Measurements from ENCODE around the gene RNF224. TPM values are rescaled to one million over a fixed set of nuclear protein-coding genes. Genes with fewer than 3 reads are reported as not detected.
A peak's percentile ranks its signal among the peaks of the same experiment; 100 is the strongest.

RNF224 gene
- total and polyA plus RNA-seq, 4 experiments from 2014 or later: not detected

DNA sequence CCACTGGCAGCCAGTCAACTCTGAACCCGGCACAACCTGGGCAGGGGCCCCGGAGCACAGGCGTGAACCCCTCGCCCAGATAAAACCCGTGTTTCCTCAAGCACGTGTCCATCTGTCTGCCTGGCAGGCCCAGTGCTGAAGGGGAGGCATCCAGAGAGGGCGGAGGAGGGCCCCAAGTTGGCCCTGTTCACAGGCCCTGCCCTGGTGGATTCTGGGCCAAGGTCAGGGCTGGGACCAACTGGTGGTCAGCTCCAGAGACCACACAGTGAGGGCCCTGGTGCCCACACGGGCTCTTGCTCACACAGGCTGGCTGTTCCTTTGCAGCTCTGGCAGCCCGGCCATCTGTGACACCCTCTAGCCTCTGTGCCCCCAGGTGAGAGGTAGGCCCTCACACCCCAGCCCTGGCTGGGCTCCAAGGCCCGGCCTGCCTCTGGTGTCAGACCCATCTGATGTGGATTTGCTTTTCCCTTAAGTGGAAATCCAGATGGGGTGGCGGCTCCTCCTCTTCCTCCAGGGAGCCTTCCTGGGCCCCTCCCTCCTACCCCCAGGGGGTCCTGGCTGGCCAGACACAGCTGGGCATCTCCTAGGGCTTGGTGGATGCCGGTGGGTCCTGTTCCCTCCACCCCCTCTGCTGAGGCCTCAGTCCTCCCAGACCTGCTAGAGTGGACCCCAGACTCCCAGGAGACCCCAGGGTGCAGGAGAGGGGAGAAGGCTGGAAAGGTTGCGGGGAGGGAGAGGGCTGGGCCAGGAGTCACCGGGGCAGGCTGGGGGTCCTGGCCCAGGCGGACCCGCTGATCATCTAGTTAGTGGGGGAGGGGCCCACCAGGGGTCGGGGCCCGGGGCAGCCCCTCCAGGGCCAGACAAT lies 23.3 kb downstream of the RNF224 start:
- peak in 1 of 5 donors; percentile 12 for DNase-seq
- no peak overlapping the region for H3K27ac Mint-ChIP-seq
- Histone ChIP-seq H3K27me3 (ENCODE audit: insufficient read depth, low read length) (no peaks in the 10 kb centered on the region), H3K27ac (ENCODE audit: low read depth, low read length) (no peak overlapping the region), H3K9me3 (ENCODE audit: control insufficient read depth in 1 of 2, low read length in 2 of 2) (no peaks in the 10 kb centered on the region), H3K4me1 (ENCODE audit: insufficient read depth, low read length) (peaks cover 9% of the 10 kb centered on the region), H3K36me3 (ENCODE audit: insufficient read depth, low read length) (no peaks in the 10 kb centered on the region), H3K4me3 (ENCODE audit: low read length in 2 of 2) (no peak overlapping the region)
- intact Hi-C loops (cut with micrococcal nuclease): no loop called here
- no peaks in the 10 kb centered on the region for H3K27me3 Mint-ChIP-seq
- POLR2A ChIA-PET (ENCODE audit: partially characterized antibody): interaction anchor here (10.6 kb wide), 1 partner anchor 9 kb away, joined by 260 read pairs; the partner anchor contains the start of gene TUBB4B
- H3K9me3 Mint-ChIP-seq: peaks cover 0 to 3% (median 0%) of the 10 kb centered on the region in 8 donors
- no peak overlapping the region for H3K4me3 Mint-ChIP-seq
- H3K4me1 Mint-ChIP-seq: peaks cover under 1 to 6% (median 2%) of the 10 kb centered on the region in 4 donors
- CTCF ChIA-PET (ENCODE audit: partially characterized antibody): no interaction called here
- peaks cover 0 to under 1% of the 10 kb centered on the region in 2 donors for H3K36me3 Mint-ChIP-seq

DNA sequence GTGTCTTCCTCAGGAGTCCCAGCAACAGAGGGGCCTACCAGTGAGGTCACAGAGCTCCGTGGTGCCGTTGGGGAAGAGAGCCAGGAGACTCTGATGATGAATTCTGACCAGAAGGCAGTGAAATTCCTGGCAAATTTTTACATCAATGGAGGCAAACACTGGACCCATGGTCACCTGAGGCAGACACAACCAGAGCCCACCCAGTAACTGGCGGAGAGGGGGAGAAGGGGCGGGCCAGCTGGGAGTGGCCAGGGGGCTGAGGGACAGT lies 23.8 kb downstream of the RNF224 start, which contains the start of gene STPG3:
Gene STPG3, plus strand, starts transcription at position 93 of the 268 bp plus-strand sequence. Its CDS starts 1 bp downstream, at position 94.
- peaks cover 0 to 3% of the 10 kb centered on the region in 2 donors for H3K36me3 Mint-ChIP-seq
- Histone ChIP-seq H3K36me3 (ENCODE audit: insufficient read depth, low read length) (no peaks in the 10 kb centered on the region), H3K27me3 (ENCODE audit: insufficient read depth, low read length) (no peaks in the 10 kb centered on the region), H3K27ac (ENCODE audit: low read depth, low read length) (no peak within 1 kb of the TSS), H3K9me3 (ENCODE audit: control insufficient read depth in 1 of 2, low read length in 2 of 2) (no peaks in the 10 kb centered on the region), H3K4me3 (ENCODE audit: low read length in 2 of 2) (no peak within 1 kb of the TSS), H3K4me1 (ENCODE audit: insufficient read depth, low read length) (peaks cover 15% of the 10 kb centered on the region)
- no peaks in the 10 kb centered on the region for H3K27me3 Mint-ChIP-seq
- intact Hi-C loops (cut with micrococcal nuclease): no loop called here
- no peak within 1 kb of the TSS for H3K4me3 Mint-ChIP-seq
- no peak within 1 kb of the TSS for H3K27ac Mint-ChIP-seq
- no peak for DNase-seq
- peaks cover 0 to 3% (median 0%) of the 10 kb centered on the region in 8 donors for H3K9me3 Mint-ChIP-seq
- H3K4me1 Mint-ChIP-seq: peaks cover 2 to 11% (median 5%) of the 10 kb centered on the region in 4 donors
- ChIA-PET CTCF (ENCODE audit: partially characterized antibody) (no interaction called here), POLR2A (ENCODE audit: partially characterized antibody) (interaction anchor here (10.6 kb wide), 1 partner anchor 10 kb away, joined by 260 read pairs; the partner anchor contains the start of gene TUBB4B)

DNA sequence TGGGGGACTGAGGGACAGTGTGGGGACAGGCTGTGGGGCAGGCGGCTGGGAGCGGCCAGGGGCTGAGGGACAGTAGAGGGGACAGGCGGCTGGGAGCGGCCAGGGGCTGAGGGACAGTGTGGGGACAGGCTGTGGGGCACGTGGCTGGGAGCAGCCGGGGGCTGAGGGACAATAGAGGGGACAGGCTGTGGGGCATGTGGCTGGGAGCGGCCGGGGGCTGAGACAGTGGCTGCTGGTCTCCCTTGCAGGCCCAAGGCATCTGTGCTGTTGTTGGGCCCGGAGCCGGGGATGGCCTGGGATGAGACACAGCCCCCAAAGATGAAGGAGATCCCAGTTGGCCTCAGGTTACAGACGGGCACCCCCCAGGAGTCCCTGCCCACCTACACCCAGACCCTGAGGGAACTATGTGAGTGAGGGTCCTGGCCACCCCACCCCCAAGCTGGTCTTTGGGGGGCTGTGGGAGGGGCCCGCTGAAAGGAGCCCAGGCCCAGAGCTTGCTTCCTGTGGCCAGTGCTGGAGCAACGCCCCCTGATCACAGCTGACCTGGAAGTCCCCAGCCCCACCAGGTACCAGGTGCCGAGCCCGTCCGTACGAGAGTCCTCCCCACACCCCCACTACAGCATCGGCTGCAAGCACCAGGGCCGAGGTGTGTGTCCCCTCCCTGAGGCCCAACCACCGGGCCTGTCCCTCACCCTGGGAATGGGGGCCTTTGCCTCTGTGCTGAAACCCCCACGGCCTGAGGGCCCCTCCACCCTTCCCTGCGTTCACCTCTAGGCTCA lies 24.4 kb downstream of the RNF224 start:
- Mint-ChIP-seq H3K9me3 (peaks cover 0 to 3% (median 0%) of the 10 kb centered on the region in 8 donors), H3K27ac (no peak overlapping the region)
- intact Hi-C loops (cut with micrococcal nuclease): no loop called here

DNA sequence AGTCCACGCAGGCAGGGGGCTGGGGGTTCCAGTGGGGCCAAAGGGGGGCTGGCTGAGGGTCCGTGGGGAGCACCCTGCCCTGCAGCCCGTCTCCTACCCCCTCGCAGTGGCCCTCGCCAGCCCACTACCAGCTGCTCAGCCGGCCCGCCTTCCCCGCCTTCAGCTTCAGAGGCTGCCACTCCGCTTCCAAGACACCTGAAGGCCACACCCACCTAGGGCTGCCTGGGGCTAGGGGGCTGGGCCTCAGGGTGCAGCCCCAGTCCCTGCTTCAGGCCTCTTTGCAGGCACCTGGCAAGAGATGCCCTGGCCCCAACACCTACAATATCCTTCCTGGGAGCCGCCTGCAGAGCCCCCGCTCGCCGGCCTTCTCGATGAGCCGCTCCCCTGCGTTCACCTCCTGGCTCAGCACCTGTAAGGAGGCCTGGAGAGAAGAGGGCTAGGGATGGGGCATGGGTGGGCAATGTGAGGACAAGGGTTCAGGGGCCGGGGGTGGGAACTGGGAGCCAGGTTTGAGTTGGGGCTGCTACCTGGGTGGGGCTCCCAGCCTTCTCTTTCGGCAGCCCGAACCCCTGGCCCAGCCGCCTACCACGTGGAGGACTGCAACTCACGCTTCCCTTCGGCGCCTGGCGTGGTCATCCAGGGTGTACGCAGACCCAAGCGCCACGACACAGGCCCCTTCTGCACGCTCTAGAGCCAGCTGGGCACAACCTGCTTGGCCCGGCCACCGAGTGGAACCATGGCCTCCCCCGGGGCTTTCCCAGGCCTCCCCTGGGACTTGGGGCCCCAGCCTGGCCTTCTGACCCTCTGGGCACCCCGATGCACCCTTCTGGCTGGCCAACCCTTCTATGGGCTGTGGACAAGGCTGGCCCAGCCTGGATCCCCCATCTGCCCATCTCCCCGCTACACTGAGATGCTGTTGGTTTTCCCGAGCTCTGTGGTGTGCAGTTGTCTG lies 25.5 kb downstream of the RNF224 start:
- H3K9me3 ChIP-seq (ENCODE audit: control insufficient read depth in 1 of 2, low read length in 2 of 2): no peaks in the 10 kb centered on the region
- Mint-ChIP-seq H3K27ac (no peak overlapping the region), H3K27me3 (no peaks in the 10 kb centered on the region), H3K9me3 (peaks cover 0 to 3% (median 0%) of the 10 kb centered on the region in 8 donors), H3K4me1 (peaks cover 2 to 24% (median 10%) of the 10 kb centered on the region in 4 donors), H3K36me3 (peaks cover 0 to 3% of the 10 kb centered on the region in 2 donors), H3K4me3 (peak overlapping the region in 1 of 8 donors; percentile 89)
- no peak overlapping the region for H3K27ac ChIP-seq (ENCODE audit: low read depth, low read length)
- intact Hi-C loops (cut with micrococcal nuclease): no loop called here
- H3K4me1 ChIP-seq (ENCODE audit: insufficient read depth, low read length): peaks cover 25% of the 10 kb centered on the region
- H3K27me3 ChIP-seq (ENCODE audit: insufficient read depth, low read length): no peaks in the 10 kb centered on the region
- peak in 1 of 5 donors; percentile 36 for DNase-seq
- H3K4me3 ChIP-seq (ENCODE audit: low read length in 2 of 2): no peak overlapping the region
- CTCF ChIA-PET (ENCODE audit: partially characterized antibody): interaction anchor here (2.0 kb wide), 1 partner anchor 16 kb away, joined by 10 read pairs; no protein-coding TSS in a partner anchor
- POLR2A ChIA-PET (ENCODE audit: partially characterized antibody): interaction anchor here (1.1 to 10.6 kb wide), 3 partner anchors 12 to 52 kb away, joined by 3 to 260 read pairs (median 3); partner anchors contain the start of gene TUBB4B
- H3K36me3 ChIP-seq (ENCODE audit: insufficient read depth, low read length): no peaks in the 10 kb centered on the region

More for the DNA sequence above, 24.4 kb downstream of the RNF224 start:
- Histone ChIP-seq H3K27me3 (ENCODE audit: insufficient read depth, low read length) (no peaks in the 10 kb centered on the region), H3K27ac (ENCODE audit: low read depth, low read length) (no peak overlapping the region), H3K4me1 (ENCODE audit: insufficient read depth, low read length) (peaks cover 20% of the 10 kb centered on the region), H3K4me3 (ENCODE audit: low read length in 2 of 2) (no peak overlapping the region), H3K36me3 (ENCODE audit: insufficient read depth, low read length) (no peaks in the 10 kb centered on the region), H3K9me3 (ENCODE audit: control insufficient read depth in 1 of 2, low read length in 2 of 2) (no peaks in the 10 kb centered on the region)
- ChIA-PET POLR2A (ENCODE audit: partially characterized antibody) (interaction anchor here (1.2 to 10.6 kb wide), 2 partner anchors 11 to 50 kb away, joined by 3 to 260 read pairs; partner anchors contain the start of gene TUBB4B), CTCF (ENCODE audit: partially characterized antibody) (no interaction called here)
- Mint-ChIP-seq H3K4me1 (peaks cover 2 to 17% (median 7%) of the 10 kb centered on the region in 4 donors), H3K4me3 (no peak overlapping the region), H3K36me3 (peaks cover 0 to 3% of the 10 kb centered on the region in 2 donors), H3K27me3 (no peaks in the 10 kb centered on the region)
- peak in 1 of 5 donors; percentile 28 for DNase-seq

DNA sequence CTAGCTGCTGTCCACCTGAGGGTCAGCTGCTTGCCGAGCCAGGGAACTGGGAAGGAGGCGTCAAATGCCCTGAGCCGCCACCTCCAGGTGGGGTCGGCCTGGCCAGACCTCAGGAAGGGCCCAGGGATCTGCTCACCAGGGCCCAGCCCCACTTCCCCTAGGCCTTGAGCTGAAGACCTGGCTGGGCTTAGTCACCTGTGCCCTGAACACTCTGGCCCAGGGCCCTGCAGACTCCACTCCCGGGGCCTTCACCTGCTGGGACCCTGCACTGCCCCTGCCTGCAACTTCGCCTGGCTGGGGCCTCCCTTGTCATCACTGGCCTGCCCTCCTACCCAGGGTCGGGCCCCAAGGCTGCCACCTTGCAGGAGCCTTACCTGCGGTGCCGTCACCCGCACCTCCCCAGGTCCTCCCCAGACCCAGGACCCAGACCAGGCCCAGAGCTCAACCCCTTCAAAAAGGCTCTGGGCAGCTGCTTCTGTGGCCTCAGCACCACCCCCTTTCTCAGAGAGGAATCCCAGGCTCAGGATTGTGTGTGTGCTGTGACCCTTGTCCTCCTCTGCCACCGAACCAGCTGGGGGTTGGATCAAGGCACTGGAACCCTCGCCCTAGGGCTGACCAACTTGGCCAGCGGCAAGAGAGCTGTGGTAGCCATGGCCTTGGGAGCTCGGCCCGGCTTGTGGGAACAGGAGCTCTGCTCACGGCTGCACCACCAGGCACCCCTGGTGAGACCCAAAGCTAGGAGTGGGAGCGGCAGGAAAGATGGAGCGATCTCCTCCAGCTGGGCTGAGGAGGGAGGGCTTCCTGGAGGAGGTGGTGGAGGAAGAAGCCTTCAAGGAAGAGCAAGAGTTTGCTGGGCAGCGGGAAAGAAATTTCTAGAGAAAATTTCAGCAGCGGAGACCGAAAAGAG lies 26.7 kb downstream of the RNF224 start:
- H3K36me3 Mint-ChIP-seq: peaks cover 0 to 3% of the 10 kb centered on the region in 2 donors
- DNase-seq: peak in 1 of 5 donors; percentile 40
- H3K27me3 ChIP-seq (ENCODE audit: insufficient read depth, low read length): no peaks in the 10 kb centered on the region
- H3K36me3 ChIP-seq (ENCODE audit: insufficient read depth, low read length): peaks cover 5% of the 10 kb centered on the region
- intact Hi-C loops (cut with micrococcal nuclease): no loop called here
- POLR2A ChIA-PET (ENCODE audit: partially characterized antibody): interaction anchor here (0.9 to 10.6 kb wide), 11 partner anchors 13 to 167 kb away, joined by 3 to 260 read pairs (median 5); partner anchors contain the start of genes ANAPC2, MAN1B1, RNF208 and SSNA1
- CTCF ChIA-PET (ENCODE audit: partially characterized antibody): interaction anchor here (0.9 to 2.0 kb wide), 7 partner anchors 11 to 158 kb away, joined by 3 to 10 read pairs (median 3); partner anchors contain the start of gene TUBB4B
- H3K4me3 Mint-ChIP-seq: peak overlapping the region; percentile 81 to 89 (median 85)
- peaks cover 2 to 24% (median 10%) of the 10 kb centered on the region in 4 donors for H3K4me1 Mint-ChIP-seq
- peaks cover 0 to 3% (median 0%) of the 10 kb centered on the region in 8 donors for H3K9me3 Mint-ChIP-seq
- H3K27me3 Mint-ChIP-seq: no peaks in the 10 kb centered on the region
- H3K27ac Mint-ChIP-seq: peak overlapping the region in 5 of 7 donors; percentile 50 to 79 (median 74)
- peak overlapping the region in 1 of 2 donors; percentile 81 for H3K4me3 ChIP-seq (ENCODE audit: low read length in 2 of 2)
- H3K4me1 ChIP-seq (ENCODE audit: insufficient read depth, low read length): peaks cover 25% of the 10 kb centered on the region
- peak overlapping the region; percentile 56 for H3K27ac ChIP-seq (ENCODE audit: low read depth, low read length)
- no peaks in the 10 kb centered on the region for H3K9me3 ChIP-seq (ENCODE audit: control insufficient read depth in 1 of 2, low read length in 2 of 2)

Data from CD4-positive, alpha-beta memory T cell (primary cell).